BJ (cell line): ENCODE data around the gene MEGF9. TPM values are rescaled to one million over a fixed set of nuclear protein-coding genes. Genes with fewer than 3 reads are reported as not detected.

Experiments
- CTCF ChIA-PET: fragments of 350-600 bp; formaldehyde crosslinking; extraction: SDS; loops from one replicate; lab custom pipeline; 2021; ENCODE audit warnings: antibody characterized with exemption, inconsistent platforms; lab: Yijun Ruan, JAX
- POLR2A ChIA-PET: fragments of 300-600 bp; sonication (Branson Sonifier 250); formaldehyde crosslinking; extraction: SDS; loops from one replicate; lab custom pipeline; 2021; ENCODE audit warnings: antibody characterized with exemption; lab: Charles Lee
- DNase-seq: peaks from one replicate; pipeline ENCODE4 v3.0.0-alpha.2; 2011; ENCODE audit warnings: low read depth
- H3K27me3 ChIP-seq: 2 replicates; pipeline ENCODE4 v1.6.0; 2011; ENCODE audit warnings: low read length; ENCODE audit not compliant: control insufficient read depth, insufficient read depth
- H3K36me3 ChIP-seq: 2 replicates; pipeline ENCODE4 v1.5.1; 2011; ENCODE audit warnings: low read length; ENCODE audit not compliant: control insufficient read depth, insufficient read depth
- H3K4me3 ChIP-seq: 2 replicates; pipeline ENCODE4 v1.5.1; 2011; ENCODE audit warnings: low read depth, mild to moderate bottlenecking, control low read depth, low read length
- CTCF ChIP-seq: IDR thresholded peaks from 2 replicates; pipeline ENCODE4 v1.5.1; 2011; ENCODE audit warnings: low read depth, mild to moderate bottlenecking, control low read depth, inconsistent platforms, low read length, moderate library complexity; ENCODE audit not compliant: insufficient read depth
- polyA plus RNA-seq: library from polyadenylated mRNA; depleted of rRNA; stranded (reverse); fragments of >200 nt; gene quantifications from 2 replicates; pipeline ENCODE4 v1.2.3, GENCODE V29; 2011

MEGF9 gene
- polyA plus RNA-seq, 1 experiment: 1.1 TPM

GRCh38 chr9:120716483-120716882, 2.2 kb upstream of the MEGF9 start:
- POLR2A ChIA-PET: no interaction called here
- Histone ChIP-seq H3K4me3 (no peak overlapping the region), H3K27me3 (no peaks in the 10 kb centered on the region), H3K36me3 (no peaks in the 10 kb centered on the region)
- no peak for DNase-seq
- TF ChIP-seq CTCF: no peak
- CTCF ChIA-PET: interaction anchor here (0.9 kb wide), 1 partner anchor 96 kb away, joined by 3 read pairs; no protein-coding TSS in a partner anchor

- H3K27me3 ChIP-seq: no peaks in the 10 kb centered on the region
- H3K4me3 ChIP-seq: no peak overlapping the region
- no peak for TF ChIP-seq CTCF
- CTCF ChIA-PET: no interaction called here
- POLR2A ChIA-PET: interaction anchor here (0.7 kb wide), 1 partner anchor 20 kb away, joined by 4 read pairs; no protein-coding TSS in a partner anchor
- no peaks in the 10 kb centered on the region for H3K36me3 ChIP-seq
- DNase-seq: peak; percentile 57
These were observed 1.2 kb upstream of the MEGF9 start for GRCh38 chr9:120715389-120715924.

GRCh38 chr9:120714846-120715388, 647 bp upstream of the MEGF9 start:
- no peak for TF ChIP-seq CTCF
- CTCF ChIA-PET: interaction anchor here (0.6 kb wide), 1 partner anchor 14 kb away, joined by 3 read pairs; no protein-coding TSS in a partner anchor
- POLR2A ChIA-PET: interaction anchor here (0.7 kb wide), 1 partner anchor 21 kb away, joined by 4 read pairs; no protein-coding TSS in a partner anchor

GRCh38 chr9:120713257-120714087, 798 bp downstream of the MEGF9 start:
- DNase-seq: no peak
- TF ChIP-seq CTCF: peak; percentile 18; the same call in 1 of the 2 replicates
- Histone ChIP-seq H3K36me3 (no peaks in the 10 kb centered on the region), H3K27me3 (no peaks in the 10 kb centered on the region), H3K4me3 (peak overlapping the region; percentile 82)
- ChIA-PET CTCF (interaction anchor here (0.7 to 1.0 kb wide), 2 partner anchors 16 to 29 kb away, joined by 3 to 4 read pairs; no protein-coding TSS in a partner anchor), POLR2A (interaction anchor here (0.6 kb wide), 1 partner anchor 80 kb away, joined by 5 read pairs; no protein-coding TSS in a partner anchor)

More at GRCh38 chr9:120714846-120715388, 647 bp upstream of the MEGF9 start:
- Histone ChIP-seq H3K27me3 (no peaks in the 10 kb centered on the region), H3K36me3 (no peaks in the 10 kb centered on the region), H3K4me3 (peak overlapping the region; percentile 82)
- DNase-seq: no peak
